ENCODE data around the gene WWC2.

- no peak for TF ChIP-seq POLR2A (IDR thresholded peaks at IDR 0.05; ENCODE audit: low read length)
- no peak for TF ChIP-seq GATA1 (IDR thresholded peaks at IDR 0.05; ENCODE audit: low read depth, low read length)
Observed at GRCh38 chr4:183101956-183102480, 3.0 kb downstream of the WWC2 start.

Measured in erythroblast (primary cell).